K562 (cell line): ENCODE measurements around the gene MRO. TPM values are rescaled to one million over a fixed set of nuclear protein-coding genes. Genes with fewer than 3 reads are reported as not detected.

Experiments
- ATAC-seq: fragments of 200-7000 bp; cut with Tn5 transposase; 3 replicates; pipeline ENCODE4 v1.9.1; 2020; ENCODE audit warnings: moderate library complexity
- BruUV-seq: library from RNA; stranded (reverse); fragments of 400-500 nt; replicated peaks from 2 replicates; lab custom pipeline; 2021; lab: Mats Ljungman, UMichigan
- CTCF ChIA-PET: fragments of 300-600 bp; formaldehyde crosslinking; extraction: SDS; loops from one replicate; lab custom pipeline; 2021; ENCODE audit warnings: low intra/inter-chr PET ratio; lab: Yijun Ruan, JAX
- POLR2A ChIA-PET: fragments of 300-600, 350-650 bp; sonication (Branson Sonifier 250); formaldehyde crosslinking; extraction: SDS; loops from one replicate; lab custom pipeline; 2021; ENCODE audit warnings: antibody characterized with exemption, inconsistent platforms; lab: Yijun Ruan, JAX
- DNase-seq, 4 experiments: peaks; one replicate each; pipeline versions ENCODE4 v3.0.0 to v3.0.0-alpha.2; 2011 to 2018; ENCODE audit warnings: low spot score in 3 of 4, mixed read lengths in 3 of 4; ENCODE audit errors: extremely low read depth in 1 of 4
- FAIRE-seq: peaks from 2 replicates; lab custom pipeline; 2011; peaks lifted over from hg19 to GRCh38; lab: Jason Lieb, UNC
- H2AFZ ChIP-seq: 2 replicates; pipeline ENCODE4 v1.6.0; 2011; ENCODE audit warnings: low read depth, low read length, control low read depth, inconsistent platforms
- H3K27ac ChIP-seq: fragments of 200-600 bp; 3 replicates; pipeline ENCODE4 v1.8.0; 2011; ENCODE audit warnings: low read depth, mild to moderate bottlenecking, control low read depth, inconsistent platforms, low read length, moderate library complexity, mixed read lengths; ENCODE audit errors: extremely low read depth
- H3K27me3 ChIP-seq, 2 experiments: fragments of 300-600 bp in 1 of 2; 2 replicates in 1 of 2; 3 replicates in 1 of 2; pipeline versions ENCODE4 v1.6.0 to v1.8.0; 2011; ENCODE audit warnings: inconsistent platforms in 2 of 2, low read length in 2 of 2, mild to moderate bottlenecking in 1 of 2, mixed read lengths in 1 of 2, moderate library complexity in 1 of 2; ENCODE audit not compliant: control insufficient read depth in 2 of 2, insufficient read depth in 2 of 2
- H3K36me3 ChIP-seq: fragments of 300-600 bp; 3 replicates; pipeline ENCODE4 v1.8.0; 2011; ENCODE audit warnings: mild to moderate bottlenecking, low read length, inconsistent platforms; ENCODE audit not compliant: control insufficient read depth, insufficient read depth
- H3K4me1 ChIP-seq, 2 experiments: fragments of 200-600 bp in 1 of 2; replicated peaks in 1 of 2; 2 replicates in 1 of 2; 3 replicates in 1 of 2; pipeline versions ENCODE4 v1.5.1 to v1.8.0; 2011; ENCODE audit warnings: inconsistent platforms in 2 of 2, low read length in 2 of 2, mild to moderate bottlenecking in 1 of 2, mixed read lengths in 1 of 2, moderate library complexity in 1 of 2; ENCODE audit not compliant: control insufficient read depth in 2 of 2, insufficient read depth in 2 of 2
- H3K4me2 ChIP-seq: 2 replicates; pipeline ENCODE4 v1.6.1; 2011; ENCODE audit warnings: low read length, control low read depth, inconsistent platforms, mixed read lengths; ENCODE audit not compliant: insufficient read depth
- H3K4me3 ChIP-seq: fragments of 200-600 bp; sonication (generic), shearing (Covaris generic); 2 replicates; pipeline ENCODE4 v1.5.1; 2016; ENCODE audit warnings: control low read depth, inconsistent platforms
- H3K79me2 ChIP-seq: fragments of 200-600 bp; 3 replicates; pipeline ENCODE4 v1.8.0; 2011; ENCODE audit warnings: low read length, inconsistent platforms; ENCODE audit not compliant: control insufficient read depth, insufficient read depth
- H3K9ac ChIP-seq, 2 experiments: 2 replicates each; pipeline versions ENCODE4 v1.6.0 to v1.6.1; 2011; ENCODE audit warnings: low read depth in 2 of 2, low read length in 2 of 2, control low read depth in 1 of 2, inconsistent platforms in 1 of 2, mild to moderate bottlenecking in 1 of 2, mixed read lengths in 1 of 2; ENCODE audit not compliant: insufficient read depth in 1 of 2
- H3K9me1 ChIP-seq: one replicate; pipeline ENCODE4 v1.6.0; 2011; ENCODE audit warnings: inconsistent platforms, mild to moderate bottlenecking, low read length, moderate library complexity; ENCODE audit not compliant: control insufficient read depth, insufficient read depth
- H3K9me3 ChIP-seq: replicated peaks from 2 replicates; pipeline ENCODE4 v1.5.1; 2011; ENCODE audit warnings: low read depth, low read length, inconsistent platforms; ENCODE audit not compliant: control insufficient read depth, insufficient read depth
- H4K20me1 ChIP-seq: replicated peaks from 2 replicates; pipeline ENCODE4 v1.6.1; 2011; ENCODE audit warnings: low read length, inconsistent platforms, mixed read lengths; ENCODE audit not compliant: control insufficient read depth, insufficient read depth
- DMBX1 ChIP-seq: fragments of 250-450 bp; sonication (Bioruptor Pico); IDR thresholded peaks from 2 replicates; pipeline ENCODE4 v1.8.0; 2022; ENCODE audit warnings: inconsistent platforms, mild to moderate bottlenecking, moderate library complexity, borderline replicate concordance
- GATAD2A ChIP-seq: fragments of 450-650 bp; IDR thresholded peaks from 2 replicates; pipeline ENCODE4 v1.6.1; 2017
- MGA ChIP-seq: fragments of 450-650 bp; IDR thresholded peaks from 2 replicates; pipeline ENCODE4 v1.6.1; 2016; ENCODE audit warnings: mild to moderate bottlenecking, moderate library complexity
- PBX2 ChIP-seq, 2 experiments: IDR thresholded peaks in 1 of 2; conservative IDR thresholded peaks in 1 of 2; 2 replicates each; pipeline ENCODE4 v1.6.1; 2016; ENCODE audit warnings: low read depth in 2 of 2, mild to moderate bottlenecking in 1 of 2, missing compliant biosample characterization in 1 of 2, missing genetic modification characterization in 1 of 2, moderate library complexity in 1 of 2
- TAF1 ChIP-seq: IDR thresholded peaks from 2 replicates; pipeline ENCODE4 v1.6.1; 2011; ENCODE audit warnings: mild to moderate bottlenecking, low read length, moderate library complexity; ENCODE audit not compliant: insufficient read depth, control insufficient read depth, severe bottlenecking; ENCODE audit errors: extremely low read depth
- WGBS: fragments of 100-300 bp; shearing (Covaris generic); methylation state at CpG from one replicate; pipeline ENCODE4 v1.1.6; 2016; ENCODE audit warnings: low coverage, mixed read lengths; ENCODE audit not compliant: insufficient coverage; ENCODE audit errors: missing lambda C conversion rate; 5-methylcytosine and 5-hydroxymethylcytosine counted together
- in situ Hi-C: fragments of 300-500 bp; cut with MboI; formaldehyde crosslinking; loops from 4 replicates; pipeline ENCODE4 v1.15.0; 2018; ENCODE audit warnings: inconsistent platforms, mixed read lengths
- intact Hi-C: fragments of 100-400 bp; cut with micrococcal nuclease; formaldehyde crosslinking; loops from 2 replicates; pipeline ENCODE4 v1.14.2; 2022
- polyA plus RNA-seq, 8 experiments: library from polyadenylated mRNA; depleted of rRNA in 4 of 8; stranded (reverse) in 5 of 8; unstranded in 3 of 8; fragments of >200 nt; fragmentation: Nextera tagmentation in 2 of 8; fragmentation: Illumina TruSeq in 1 of 8; extraction: Ambion mirVana in 2 of 8; extraction: Trizol in 1 of 8; gene quantifications; 2 replicates each; pipeline versions ENCODE4 v1.2.1 to v1.2.3, GENCODE V29; 2011 to 2014; ENCODE audit warnings: inconsistent platforms in 1 of 8, missing spikeins in 1 of 8
- total RNA-seq, 7 experiments: library from RNA; depleted of rRNA in 6 of 7; stranded (reverse); fragments of >200 nt in 6 of 7; fragmentation: Illumina TruSeq in 2 of 7; extraction: Trizol in 2 of 7; gene quantifications; 2 replicates each; pipeline versions ENCODE4 v1.2.1 to v1.2.3, GENCODE V29; 2011 to 2021; ENCODE audit warnings: low replicate concordance in 1 of 7

The MRO gene
- total and polyA plus RNA-seq, 9 of the 15 experiments (the other 6 are each of a cell fraction or from before 2014, with no cell fraction given), result 0.06 TPM; not detected in 8

- TF ChIP-seq PBX2 (CRISPR knock-in tag; IDR thresholded peaks at IDR 0.05; ENCODE audit: low read depth), result no peak
- no peak for TF ChIP-seq PBX2 (tag; conservative IDR thresholded peaks at IDR 0.05; ENCODE audit: low read depth)
- TF ChIP-seq GATAD2A, result no peak
- TF ChIP-seq, all 486 proteins: peak for 0
Measured at GRCh38 chr18:50776383-50776782, 43.4 kb downstream of the MRO start (continued).

- Histone ChIP-seq H3K4me2 (peak overlapping the region; percentile 56), H4K20me1 (no peaks in the 10 kb centered on the region), H3K9me1 (no peaks in the 10 kb centered on the region), H3K36me3 (no peaks in the 10 kb centered on the region), H3K9ac (no peak overlapping the region), H3K4me3 (no peak overlapping the region), H3K27ac (no peak overlapping the region), H2AFZ (peak overlapping the region; percentile 76), H3K79me2 (no peaks in the 10 kb centered on the region), H3K9me3 (no peaks in the 10 kb centered on the region), H3K4me1 (no peaks in the 10 kb centered on the region), H3K27me3 (peaks cover 0 to 2% of the 10 kb centered on the region in 2 experiments; a peak in 1 of 5 replicates)
- FAIRE-seq (no peak), DNase-seq (no peak), ATAC-seq (peak; percentile 34; the same call in 2 of the 3 replicates)
- CTCF ChIA-PET, result no interaction called here
- BruUV-seq, result no TSS peak
- 26% methylated on average over 9 of the region's 14 CpGs for WGBS
- POLR2A ChIA-PET, result no interaction called here
- in situ Hi-C loops, result no loop called here
- intact Hi-C loops, result no loop called here
- TF ChIP-seq MGA (no peak), TAF1 (no peak), DMBX1 (CRISPR knock-in tag) (no peak)
Measured at GRCh38 chr18:50775726-50776125, 44.1 kb downstream of the MRO start.
